H1 (cell line): ENCODE measurements around the gene TEX26. TPM values are rescaled to one million over a fixed set of nuclear protein-coding genes. Genes with fewer than 3 reads are reported as not detected.
A peak's percentile ranks its signal among the peaks of the same experiment; 100 is the strongest.

Source experiments
- CTCF ChIA-PET: fragments of 300-600 bp; sonication (Branson Sonifier 250); formaldehyde crosslinking; loops from one replicate; lab custom pipeline; 2021; ENCODE audit not compliant: partially characterized antibody; lab: Charles Lee
- POLR2A ChIA-PET: fragments of 300-600 bp; sonication (Branson Sonifier 250); formaldehyde crosslinking; loops from one replicate; lab custom pipeline; 2021; ENCODE audit warnings: inconsistent platforms; ENCODE audit not compliant: partially characterized antibody; lab: Charles Lee
- DNase-seq, 2 experiments: peaks; one replicate each; pipeline versions ENCODE4 v3.0.0 to v3.0.0-alpha.2; 2010 to 2022; ENCODE audit warnings: low spot score in 2 of 2, low read depth in 1 of 2, mixed read lengths in 1 of 2
- FAIRE-seq: peaks from 2 replicates; lab custom pipeline; 2011; peaks lifted over from hg19 to GRCh38; lab: Jason Lieb, UNC
- H2AFZ ChIP-seq: 2 replicates; pipeline ENCODE4 v1.8.1; 2012; ENCODE audit warnings: low read length, inconsistent platforms
- H2AK5ac ChIP-seq: 2 replicates; pipeline ENCODE4 v1.6.1; 2013; ENCODE audit warnings: low read depth, low read length
- H2BK120ac ChIP-seq: replicated peaks from 2 replicates; pipeline ENCODE3; 2013; ENCODE audit warnings: low read depth, low read length, inconsistent platforms
- H2BK12ac ChIP-seq: 2 replicates; pipeline ENCODE4 v1.6.1; 2013; ENCODE audit warnings: low read depth, low read length
- H2BK15ac ChIP-seq: 2 replicates; pipeline ENCODE4 v1.6.1; 2013; ENCODE audit warnings: low read length
- H2BK20ac ChIP-seq: 2 replicates; pipeline ENCODE4 v1.6.1; 2013; ENCODE audit warnings: low read length
- H2BK5ac ChIP-seq: 2 replicates; pipeline ENCODE4 v1.6.1; 2013; ENCODE audit warnings: low read depth, low read length
- H3K14ac ChIP-seq: 2 replicates; pipeline ENCODE4 v1.6.1; 2013; ENCODE audit warnings: inconsistent platforms; ENCODE audit not compliant: insufficient read length
- H3K18ac ChIP-seq: 2 replicates; pipeline ENCODE4 v1.6.1; 2013; ENCODE audit warnings: low read length; ENCODE audit errors: extremely low read depth
- H3K23ac ChIP-seq: 2 replicates; pipeline ENCODE4 v1.6.1; 2013; ENCODE audit warnings: inconsistent platforms; ENCODE audit not compliant: insufficient read length
- H3K23me2 ChIP-seq: 2 replicates; pipeline ENCODE4 v1.6.1; 2013; ENCODE audit warnings: low read depth, low read length
- H3K27ac ChIP-seq: 2 replicates; pipeline ENCODE4 v1.6.1; 2011; ENCODE audit warnings: low read depth, low read length, inconsistent platforms
- H3K27me3 ChIP-seq, 4 experiments: replicated peaks in 1 of 4; 1 replicate in 1 of 4; 2 replicates in 3 of 4; pipeline versions ENCODE4 v1.6.1 to v1.8.1; 2011 to 2013; ENCODE audit warnings: low read length in 3 of 4, mild to moderate bottlenecking in 3 of 4, inconsistent platforms in 2 of 4, mixed read lengths in 2 of 4, moderate library complexity in 1 of 4; ENCODE audit not compliant: control insufficient read depth in 3 of 4, insufficient read depth in 3 of 4; ENCODE audit errors: extremely low read depth in 1 of 4
- H3K36me3 ChIP-seq, 4 experiments: 2 replicates each; pipeline versions ENCODE4 v1.6.1 to v1.8.1; 2011 to 2013; ENCODE audit warnings: mild to moderate bottlenecking in 4 of 4, low read length in 3 of 4, moderate library complexity in 2 of 4, control low read depth in 1 of 4, inconsistent platforms in 1 of 4; ENCODE audit not compliant: insufficient read depth in 4 of 4, control insufficient read depth in 2 of 4
- H3K4ac ChIP-seq: replicated peaks from 2 replicates; pipeline ENCODE3; 2013; ENCODE audit warnings: low read length, low read depth, mixed read lengths, inconsistent platforms; ENCODE audit not compliant: insufficient read length
- H3K4me1 ChIP-seq, 4 experiments: replicated peaks in 1 of 4; 1 replicate in 1 of 4; 2 replicates in 3 of 4; pipeline versions ENCODE4 v1.6.1 to v1.8.1; 2011 to 2013; ENCODE audit warnings: low read length in 3 of 4, inconsistent platforms in 2 of 4, mixed read lengths in 1 of 4; ENCODE audit not compliant: insufficient read depth in 4 of 4, control insufficient read depth in 3 of 4
- H3K4me2 ChIP-seq, 2 experiments: 2 replicates each; pipeline versions ENCODE4 v1.6.1 to v1.8.1; 2011 to 2013; ENCODE audit warnings: low read depth in 2 of 2, low read length in 2 of 2, control low read depth in 1 of 2, inconsistent platforms in 1 of 2, mild to moderate bottlenecking in 1 of 2; ENCODE audit not compliant: insufficient read depth in 1 of 2
- H3K4me3 ChIP-seq, 4 experiments: fragments of 200-600, 300-600 bp in 1 of 4; sonication (generic), shearing (Covaris generic), sonication (Bioruptor Twin) in 1 of 4; 2 replicates each; pipeline versions ENCODE4 v1.5.1 to v1.8.1; 2011 to 2016; ENCODE audit warnings: low read length in 4 of 4, low read depth in 3 of 4, control low read depth in 2 of 4, inconsistent platforms in 2 of 4, mild to moderate bottlenecking in 2 of 4, mixed read lengths in 1 of 4, moderate library complexity in 1 of 4; ENCODE audit not compliant: insufficient read depth in 2 of 4; ENCODE audit errors: extremely low read depth in 1 of 4
- H3K56ac ChIP-seq: replicated peaks from 2 replicates; pipeline ENCODE3; 2013; ENCODE audit warnings: low read depth, mild to moderate bottlenecking, mixed read lengths, low read length, inconsistent platforms; ENCODE audit not compliant: insufficient read length
- H3K79me1 ChIP-seq: 2 replicates; pipeline ENCODE4 v1.6.1; 2013; ENCODE audit warnings: low read depth, low read length, control low read depth
- H3K79me2 ChIP-seq, 2 experiments: 2 replicates each; pipeline versions ENCODE4 v1.6.1 to v1.8.1; 2012 to 2013; ENCODE audit warnings: low read length in 2 of 2, mild to moderate bottlenecking in 2 of 2, inconsistent platforms in 1 of 2; ENCODE audit not compliant: insufficient read depth in 2 of 2, control insufficient read depth in 1 of 2
- H3K9ac ChIP-seq, 4 experiments: replicated peaks in 1 of 4; 1 replicate in 1 of 4; 2 replicates in 3 of 4; pipeline versions ENCODE4 v1.6.1 to v1.8.1; 2011 to 2013; ENCODE audit warnings: low read depth in 3 of 4, low read length in 3 of 4, control low read depth in 2 of 4, mild to moderate bottlenecking in 2 of 4, moderate library complexity in 2 of 4, inconsistent platforms in 1 of 4; ENCODE audit errors: extremely low read depth in 1 of 4
- H3K9me3 ChIP-seq, 2 experiments: 2 replicates each; pipeline versions ENCODE4 v1.6.1 to v1.8.1; 2012 to 2013; ENCODE audit warnings: mild to moderate bottlenecking in 2 of 2, moderate library complexity in 2 of 2, control low read depth in 1 of 2, inconsistent platforms in 1 of 2, low read depth in 1 of 2, low read length in 1 of 2, mixed read lengths in 1 of 2; ENCODE audit not compliant: insufficient read depth in 2 of 2
- H4K20me1 ChIP-seq, 2 experiments: replicated peaks in 1 of 2; 2 replicates each; pipeline versions ENCODE3 to v1.8.1; 2011 to 2013; ENCODE audit warnings: inconsistent platforms in 2 of 2, low read length in 2 of 2, mild to moderate bottlenecking in 1 of 2; ENCODE audit not compliant: insufficient read depth in 2 of 2, control insufficient read depth in 1 of 2
- H4K5ac ChIP-seq: 2 replicates; pipeline ENCODE4 v1.6.1; 2013; ENCODE audit warnings: low read length, low read depth, mixed read lengths, inconsistent platforms; ENCODE audit not compliant: insufficient read length
- H4K8ac ChIP-seq: 2 replicates; pipeline ENCODE4 v1.8.0; 2013; ENCODE audit warnings: mild to moderate bottlenecking, moderate library complexity, low read length, inconsistent platforms; ENCODE audit not compliant: insufficient read depth; ENCODE audit errors: extremely low read depth
- H4K91ac ChIP-seq: replicated peaks from 2 replicates; pipeline ENCODE3; 2013; ENCODE audit warnings: low read length, mixed read lengths, inconsistent platforms; ENCODE audit not compliant: insufficient read length
- CBX5 ChIP-seq: fragments of 300-800, 300-1000 bp; sonication (generic); IDR thresholded peaks from 2 replicates; pipeline ENCODE4 v1.7.1; 2016; ENCODE audit warnings: antibody characterized with exemption, low read length, low read depth
- CHD1 ChIP-seq: IDR thresholded peaks from 2 replicates; pipeline ENCODE4 v1.6.1; 2012; ENCODE audit warnings: low read depth, low read length, improper control_type of control experiment
- EP300 ChIP-seq, 2 experiments: IDR thresholded peaks; 1 replicate in 1 of 2; 2 replicates in 1 of 2; pipeline ENCODE4 v1.6.1; 2011 to 2012; ENCODE audit warnings: low read depth in 2 of 2, low read length in 2 of 2, mild to moderate bottlenecking in 2 of 2, borderline replicate concordance in 1 of 2, inconsistent platforms in 1 of 2, moderate library complexity in 1 of 2
- HDAC6 ChIP-seq: IDR thresholded peaks from one replicate; pipeline ENCODE4 v1.7.1; 2012; ENCODE audit warnings: low read depth, mild to moderate bottlenecking, inconsistent platforms, low read length, moderate library complexity
- RBBP5 ChIP-seq: IDR thresholded peaks from 2 replicates; pipeline ENCODE4 v1.7.1; 2012; ENCODE audit warnings: low read depth, mild to moderate bottlenecking, inconsistent platforms, low read length, moderate library complexity, borderline replicate concordance
- RXRA ChIP-seq: IDR thresholded peaks from 2 replicates; pipeline ENCODE4 v1.6.1; 2011; ENCODE audit warnings: low read depth, mild to moderate bottlenecking, low read length, moderate library complexity; ENCODE audit not compliant: insufficient read depth
- SIRT6 ChIP-seq: IDR thresholded peaks from one replicate; pipeline ENCODE4 v1.7.1; 2012; ENCODE audit warnings: low read length, inconsistent platforms
- SIX5 ChIP-seq: IDR thresholded peaks from 2 replicates; pipeline ENCODE4 v1.6.1; 2011; ENCODE audit warnings: mild to moderate bottlenecking, low read depth, low read length
- YY1 ChIP-seq: IDR thresholded peaks from 2 replicates; pipeline ENCODE4 v1.6.1; 2011; ENCODE audit warnings: low read depth, mild to moderate bottlenecking, low read length
- ZNF274 ChIP-seq: IDR thresholded peaks from 2 replicates; pipeline ENCODE4 v1.7.0; 2012; ENCODE audit warnings: low read length, borderline replicate concordance; ENCODE audit errors: extremely low read depth
- WGBS, 2 experiments: shearing (Covaris generic) in 1 of 2; methylation state at CpG; one replicate each; pipeline versions ENCODE4 v1.1.6 to v1.1.7; 2013 to 2015; ENCODE audit warnings: low lambda C conversion rate in 2 of 2, mixed read lengths in 2 of 2, inconsistent platforms in 1 of 2, low coverage in 1 of 2, missing lambda C conversion rate in 1 of 2; ENCODE audit not compliant: insufficient replicate concordance in 2 of 2, insufficient coverage in 1 of 2, insufficient read length in 1 of 2; ENCODE audit errors: extremely low coverage in 1 of 2, missing lambda C conversion rate in 1 of 2; 5-methylcytosine and 5-hydroxymethylcytosine counted together
- polyA plus RNA-seq, 7 experiments: library from polyadenylated mRNA; depleted of rRNA in 3 of 7; stranded (reverse) in 5 of 7; unstranded in 2 of 7; fragments of >200 nt in 5 of 7; fragments of 200-250 nt in 2 of 7; gene quantifications; 1 replicate in 5 of 7; 2 replicates in 1 of 7; 4 replicates in 1 of 7; pipeline versions ENCODE4 v1.2.1 to v1.2.3, GENCODE V29; 2011 to 2013; ENCODE audit warnings: missing spikeins in 2 of 7, mixed read lengths in 2 of 7
- total RNA-seq: library from RNA; stranded (reverse); fragmentation: NEBNext Ultra II Directional; extraction: Animal tissue kit (Norgen Biotek cat#: 25700); gene quantifications from 2 replicates; pipeline ENCODE4 v1.2.1, GENCODE V29; 2021

The TEX26 gene
- total and polyA plus RNA-seq, 2 of the 8 experiments (the other 6 are each of a cell fraction or from before 2014, with no cell fraction given), result not detected

- no peak for DNase-seq
- no peak overlapping the region for H3K18ac ChIP-seq
- H3K27ac ChIP-seq, result no peak overlapping the region
- H3K4me1 ChIP-seq, result no peaks in the 10 kb centered on the region
- no peaks in the 10 kb centered on the region for H3K9me3 ChIP-seq
- H3K79me2 ChIP-seq, result no peaks in the 10 kb centered on the region
- H3K14ac ChIP-seq, result no peak overlapping the region
- H3K4ac ChIP-seq, result no peak overlapping the region
- H3K56ac ChIP-seq, result no peak overlapping the region
- H3K79me1 ChIP-seq, result no peaks in the 10 kb centered on the region
- no peak overlapping the region for H2AK5ac ChIP-seq
- H2BK15ac ChIP-seq, result no peak overlapping the region
- H3K23me2 ChIP-seq, result no peaks in the 10 kb centered on the region
- ChIA-PET POLR2A (no interaction called here), CTCF (interaction anchor here (0.9 to 1.5 kb wide), 3 partner anchors 60 to 84 kb away, joined by 3 to 7 read pairs (median 4); no protein-coding TSS in a partner anchor)
- no peak overlapping the region for H2BK12ac ChIP-seq
- H4K8ac ChIP-seq, result no peak overlapping the region
- 91% methylated on average over 4 of the region's 4 CpGs; no CpG with 5 or more reads in 1 of the 2 experiments for WGBS, 2 experiments
- no peaks in the 10 kb centered on the region for H3K27me3 ChIP-seq
- H3K4me2 ChIP-seq, result no peak overlapping the region
- 0 out of 2 replicates have a peak overlapping the region, but pooled peaks have one; percentile 28 for H2AFZ ChIP-seq
- no peak overlapping the region for H2BK20ac ChIP-seq
- H3K9ac ChIP-seq, result no peak overlapping the region
- no peak overlapping the region for H2BK5ac ChIP-seq
- no peaks in the 10 kb centered on the region for H3K36me3 ChIP-seq
- no peak overlapping the region for H4K91ac ChIP-seq
- FAIRE-seq, result no peak
- H4K20me1 ChIP-seq, result no peaks in the 10 kb centered on the region
- no peak overlapping the region for H3K23ac ChIP-seq
- TF ChIP-seq CBX5 (no peak), EP300 (IDR thresholded peaks at IDR 0.05; ENCODE audit: borderline replicate concordance in 1 of 2, low read depth in 2 of 2, low read length in 2 of 2) (no peak), ZNF274 (no peak), CHD1 (no peak), SIX5 (no peak), HDAC6 (no peak), RXRA (no peak), SIRT6 (no peak), RBBP5 (no peak), YY1 (no peak)
- no peak overlapping the region for H4K5ac ChIP-seq
- no peak overlapping the region for H3K4me3 ChIP-seq
- H2BK120ac ChIP-seq, result no peak overlapping the region
Observed at GRCh38 chr13:30976025-30976424, 43.6 kb downstream of the TEX26 start.
